SK-N-MC (cell line): Measurements from ENCODE around the gene FKBP8.

Experiments
- DNase-seq: peaks from one replicate; pipeline ENCODE4 v3.0.0-alpha.2; 2011; ENCODE audit warnings: low read depth, low spot score
- H3K27ac ChIP-seq: fragments of 200-600 bp; sonication (generic); 2 replicates; pipeline ENCODE4 v1.5.1; 2016; ENCODE audit warnings: mixed run types
- H3K36me3 ChIP-seq: fragments of 200-600 bp; sonication (generic); 2 replicates; pipeline ENCODE4 v1.6.1; 2017; ENCODE audit warnings: antibody characterized with exemption, low read length, mixed read lengths; ENCODE audit not compliant: insufficient read depth
- H3K4me3 ChIP-seq: fragments of 200-600 bp; sonication (generic); 2 replicates; pipeline ENCODE4 v1.5.1; 2016
- H3K9ac ChIP-seq: fragments of 200-600 bp; sonication (generic); 2 replicates; pipeline ENCODE4 v1.8.0; 2017; ENCODE audit warnings: mixed run types, mixed read lengths; ENCODE audit not compliant: insufficient read length
- H3K9me3 ChIP-seq: fragments of 200-600 bp; sonication (generic); 2 replicates; pipeline ENCODE4 v1.6.1; 2017; ENCODE audit warnings: low read depth, mild to moderate bottlenecking, antibody characterized with exemption, low read length, moderate library complexity, mixed read lengths
- EZH2 ChIP-seq: fragments of 200-600 bp; sonication (generic); IDR thresholded peaks from one replicate; pipeline ENCODE4 v1.6.1; 2017; ENCODE audit warnings: antibody characterized with exemption
- FOXP2 ChIP-seq: optimal IDR thresholded peaks from 2 replicates; pipeline ENCODE3; 2011; ENCODE audit warnings: mild to moderate bottlenecking, moderate library complexity; ENCODE audit not compliant: insufficient read depth; ENCODE audit errors: extremely low read length, control extremely low read depth
- POLR2AphosphoS5 ChIP-seq: IDR thresholded peaks from 2 replicates; pipeline ENCODE4 v1.6.1; 2012; ENCODE audit warnings: mild to moderate bottlenecking, low read depth, low read length, borderline replicate concordance

The FKBP8 gene

GRCh38 chr19:18587962-18588610 is 44.7 kb upstream of the FKBP8 start:
- TF ChIP-seq POLR2AphosphoS5 = no peak
- no peak for TF ChIP-seq FOXP2
- TF ChIP-seq EZH2 = no peak
- H3K9me3 ChIP-seq = no peaks in the 10 kb centered on the region
- peaks cover 5% of the 10 kb centered on the region; the same call in 1 of the 2 replicates for H3K36me3 ChIP-seq
- no peak for DNase-seq
- H3K4me3 ChIP-seq = peak overlapping the region; percentile 94
- H3K27ac ChIP-seq = peak overlapping the region; percentile 90
- peak overlapping the region; percentile 85 for H3K9ac ChIP-seq

- Histone ChIP-seq H3K4me3 (no peak overlapping the region), H3K9ac (no peak overlapping the region), H3K36me3 (peaks cover 5% of the 10 kb centered on the region; the same call in 1 of the 2 replicates), H3K9me3 (no peaks in the 10 kb centered on the region), H3K27ac (no peak overlapping the region)
- no peak for DNase-seq
- no peak for TF ChIP-seq POLR2AphosphoS5
- TF ChIP-seq FOXP2 = no peak
- TF ChIP-seq EZH2 = no peak
These were observed 44.2 kb upstream of the FKBP8 start for GRCh38 chr19:18587561-18587960.

GRCh38 chr19:18586306-18586705 is 42.9 kb upstream of the FKBP8 start:
- TF ChIP-seq FOXP2 = no peak
- no peak for TF ChIP-seq EZH2
- no peak for TF ChIP-seq POLR2AphosphoS5
- Histone ChIP-seq H3K9me3 (no peaks in the 10 kb centered on the region), H3K36me3 (peaks cover 5% of the 10 kb centered on the region; the same call in 1 of the 2 replicates), H3K4me3 (no peak overlapping the region), H3K27ac (no peak overlapping the region), H3K9ac (no peak overlapping the region)
- DNase-seq = no peak

- no peak for TF ChIP-seq POLR2AphosphoS5
- TF ChIP-seq EZH2 = no peak
- H3K4me3 ChIP-seq = no peak overlapping the region
- peaks cover 20% of the 10 kb centered on the region for H3K36me3 ChIP-seq
- no peak overlapping the region for H3K9ac ChIP-seq
- H3K9me3 ChIP-seq = no peaks in the 10 kb centered on the region
- DNase-seq = no peak
- H3K27ac ChIP-seq = no peak overlapping the region
These were observed 36.9 kb upstream of the FKBP8 start for GRCh38 chr19:18580311-18580710.

- Histone ChIP-seq H3K27ac (peak overlapping the region; percentile 67; the same call in 1 of the 2 replicates), H3K36me3 (peaks cover 47% of the 10 kb centered on the region), H3K4me3 (no peak overlapping the region), H3K9me3 (no peaks in the 10 kb centered on the region), H3K9ac (no peak overlapping the region)
- TF ChIP-seq EZH2 = no peak
- no peak for DNase-seq
These were observed 34.1 kb upstream of the FKBP8 start for GRCh38 chr19:18577365-18577914.

GRCh38 chr19:18576383-18576782 is 33.0 kb upstream of the FKBP8 start:
- TF ChIP-seq EZH2 (no peak), FOXP2 (no peak), POLR2AphosphoS5 (no peak)
- no peak for DNase-seq
- peak overlapping the region; percentile 67; the same call in 1 of the 2 replicates for H3K27ac ChIP-seq
- H3K9ac ChIP-seq = no peak overlapping the region
- peaks cover 47% of the 10 kb centered on the region for H3K36me3 ChIP-seq
- H3K4me3 ChIP-seq = no peak overlapping the region
- no peaks in the 10 kb centered on the region for H3K9me3 ChIP-seq

GRCh38 chr19:18574691-18575291 is 31.4 kb upstream of the FKBP8 start:
- Histone ChIP-seq H3K4me3 (no peak overlapping the region), H3K9ac (no peak overlapping the region), H3K9me3 (no peaks in the 10 kb centered on the region), H3K36me3 (peaks cover 47% of the 10 kb centered on the region), H3K27ac (no peak overlapping the region)
- DNase-seq = no peak
- TF ChIP-seq EZH2 (no peak), POLR2AphosphoS5 (no peak), FOXP2 (no peak)

- DNase-seq = peak; percentile 70
- no peaks in the 10 kb centered on the region for H3K9me3 ChIP-seq
- H3K4me3 ChIP-seq = peak within 1 kb of the TSS; percentile 99
- H3K27ac ChIP-seq = peak within 1 kb of the TSS; percentile 73
- peaks cover 67% of the 10 kb centered on the region for H3K36me3 ChIP-seq
- TF ChIP-seq POLR2AphosphoS5 (peak; percentile 97), EZH2 (no peak), FOXP2 (peak; percentile 84)
- peak within 1 kb of the TSS; percentile 100 for H3K9ac ChIP-seq
These were observed 28.4 kb upstream of the FKBP8 start, which contains the start of gene UBA52 for GRCh38 chr19:18571564-18572344. Gene UBA52, plus strand, starts transcription at chr19:18571857. Its CDS starts 1,444 bp downstream, at chr19:18573301.
